Adrenal gland (tissue), 12 donors: ENCODE measurements around the gene SPTBN4. TPM values are rescaled to one million over a fixed set of nuclear protein-coding genes. Genes with fewer than 3 reads are reported as not detected.
A peak's percentile ranks its signal among the peaks of the same experiment; 100 is the strongest.

Source experiments
- DNase-seq, 7 donors: peaks; one replicate each; pipeline ENCODE4 v3.0.0-alpha.2; 2019 to 2020
- H3K27ac ChIP-seq, 5 donors: fragments of 200-600 bp; sonication (generic) in 4 of 5; 1 replicate in 3 of 5; 2 replicates in 2 of 5; pipeline versions ENCODE4 v1.5.1 to v1.8.0; 2016 to 2020; ENCODE audit warnings: mild to moderate bottlenecking in 1 of 5
- H3K27me3 ChIP-seq: fragments of 200-600 bp; 2 replicates; pipeline ENCODE4 v1.8.0; 2021
- H3K36me3 ChIP-seq, 2 donors: fragments of 200-600 bp; replicated peaks in 1 of 2; 1 replicate in 1 of 2; 2 replicates in 1 of 2; pipeline versions ENCODE4 v1.5.1 to v1.8.0; 2018 to 2022
- H3K4me1 ChIP-seq, 2 donors: fragments of 200-600 bp; replicated peaks in 1 of 2; 1 replicate in 1 of 2; 2 replicates in 1 of 2; pipeline versions ENCODE4 v1.5.1 to v1.8.0; 2018 to 2021
- H3K4me3 ChIP-seq, 4 donors: fragments of 200-600 bp; sonication (generic) in 3 of 4; one replicate each; pipeline ENCODE4 v1.5.1; 2016 to 2018
- H3K9me3 ChIP-seq, 3 donors: fragments of 200-600 bp; sonication (generic) in 1 of 3; replicated peaks in 1 of 3; 1 replicate in 2 of 3; 2 replicates in 1 of 3; pipeline versions ENCODE4 v1.5.1 to v1.8.0; 2016 to 2021
- POLR2A ChIP-seq, 2 donors: fragments of 450-650 bp; IDR thresholded peaks; one replicate each; pipeline ENCODE4 v1.6.1; 2017; ENCODE audit warnings: antibody characterized with exemption in 2 of 2, mild to moderate bottlenecking in 2 of 2, moderate library complexity in 1 of 2
- WGBS, 4 donors: extraction: QIAGEN DNeasy Blood & Tissue Kit in 2 of 4; methylation state at CpG; one replicate each; pipeline versions ENCODE4 v1.1.5 to v1.1.7; 2013 to 2017; 5-methylcytosine and 5-hydroxymethylcytosine counted together
- intact Hi-C, 2 donors: fragments of 100-400 bp; cut with DNase I; formaldehyde crosslinking; loops; one replicate each; pipeline versions ENCODE4 v1.14.1 to v1.15.0; 2022 to 2023
- polyA plus RNA-seq, 3 donors: library from polyadenylated mRNA; stranded (reverse); fragments of 200-250 nt in 2 of 3; fragments of 350-450 nt in 1 of 3; fragmentation: Illumina TruSeq in 1 of 3; extraction: RNeasy Lipid Tissue Mini Kit (QIAGEN cat#74804) in 1 of 3; gene quantifications; one replicate each; pipeline ENCODE4 v1.2.3, GENCODE V29; 2013 to 2014
- total RNA-seq, 9 donors: library from RNA; depleted of rRNA in 4 of 9; stranded (reverse); fragments of >200 nt in 4 of 9; fragments of 120-200 nt in 1 of 9; fragmentation: NEBNext Ultra II Directional in 1 of 9; extraction: Animal tissue kit (Norgen Biotek cat#: 25700) in 1 of 9; gene quantifications; one replicate each; pipeline versions ENCODE4 v1.1.0 to v1.2.4, GENCODE V29; 2013 to 2023
- TF ChIP-seq, protein P1 (sequence below), 6 experiments: fragments of 450-650 bp in 4 of 6; fragments of 200-600 bp in 2 of 6; sonication (generic) in 1 of 6; IDR thresholded peaks; 1 replicate in 5 of 6; 2 replicates in 1 of 6; pipeline versions ENCODE4 v1.5.1 to v1.8.0; 2016 to 2021; ENCODE audit warnings: antibody characterized with exemption in 6 of 6, mild to moderate bottlenecking in 2 of 6, moderate library complexity in 1 of 6
- donor health status: healthy with polysubstance abuse.
- donor health status: Bipolar disorder and iron deficiency.
- donor health status: DM: yes; HTN: yes; CAD: no.
- donor health status: DM: no; HTN: no; CAD: no.
- donor health status: DM: no; HTN: no; CAD: no.
- donor health status: DM: yes; HTN: yes; CAD: no.

The SPTBN4 gene
- total and polyA plus RNA-seq, 12 donors: 0.91 to 46.7 (median 3.3) TPM

DNA sequence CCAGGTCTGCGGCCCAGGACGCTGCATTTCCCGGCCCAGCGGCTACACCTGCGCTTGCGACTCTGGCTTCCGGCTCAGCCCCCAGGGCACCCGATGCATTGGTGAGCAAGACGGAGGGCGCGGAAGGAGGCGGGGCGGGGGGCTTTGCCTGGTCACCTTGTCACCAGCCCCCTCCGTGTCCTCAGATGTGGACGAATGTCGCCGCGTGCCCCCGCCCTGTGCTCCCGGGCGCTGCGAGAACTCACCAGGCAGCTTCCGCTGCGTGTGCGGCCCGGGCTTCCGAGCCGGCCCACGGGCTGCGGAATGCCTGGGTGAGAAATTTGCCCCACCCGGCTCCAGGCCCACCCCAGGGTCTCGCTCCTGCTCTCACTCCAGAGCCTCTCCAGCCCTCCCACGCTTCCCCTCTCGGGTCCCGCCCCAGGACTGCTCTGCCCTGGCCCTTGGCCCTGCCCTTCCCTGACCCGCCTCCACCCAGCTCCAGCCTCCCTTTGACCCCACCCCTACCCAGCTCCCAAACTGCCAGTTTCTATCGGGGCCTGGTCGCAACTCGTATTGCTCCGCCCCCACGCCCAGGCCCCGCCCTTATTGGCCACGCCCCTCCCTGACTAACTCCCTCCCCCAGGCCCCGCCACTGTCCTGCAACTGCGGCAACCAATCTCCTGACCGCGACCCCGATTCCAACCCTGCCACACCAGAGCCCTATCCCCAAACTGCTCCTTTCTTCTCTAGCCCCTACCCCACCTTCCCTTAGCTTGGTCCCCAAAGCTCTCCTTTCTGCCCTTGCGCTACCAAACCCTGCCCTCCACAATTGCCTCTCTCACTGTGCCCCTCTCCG lies 143.0 kb downstream of the SPTBN4 start:
- TF ChIP-seq, protein P1, sequence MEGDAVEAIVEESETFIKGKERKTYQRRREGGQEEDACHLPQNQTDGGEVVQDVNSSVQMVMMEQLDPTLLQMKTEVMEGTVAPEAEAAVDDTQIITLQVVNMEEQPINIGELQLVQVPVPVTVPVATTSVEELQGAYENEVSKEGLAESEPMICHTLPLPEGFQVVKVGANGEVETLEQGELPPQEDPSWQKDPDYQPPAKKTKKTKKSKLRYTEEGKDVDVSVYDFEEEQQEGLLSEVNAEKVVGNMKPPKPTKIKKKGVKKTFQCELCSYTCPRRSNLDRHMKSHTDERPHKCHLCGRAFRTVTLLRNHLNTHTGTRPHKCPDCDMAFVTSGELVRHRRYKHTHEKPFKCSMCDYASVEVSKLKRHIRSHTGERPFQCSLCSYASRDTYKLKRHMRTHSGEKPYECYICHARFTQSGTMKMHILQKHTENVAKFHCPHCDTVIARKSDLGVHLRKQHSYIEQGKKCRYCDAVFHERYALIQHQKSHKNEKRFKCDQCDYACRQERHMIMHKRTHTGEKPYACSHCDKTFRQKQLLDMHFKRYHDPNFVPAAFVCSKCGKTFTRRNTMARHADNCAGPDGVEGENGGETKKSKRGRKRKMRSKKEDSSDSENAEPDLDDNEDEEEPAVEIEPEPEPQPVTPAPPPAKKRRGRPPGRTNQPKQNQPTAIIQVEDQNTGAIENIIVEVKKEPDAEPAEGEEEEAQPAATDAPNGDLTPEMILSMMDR (IDR thresholded peaks at IDR 0.05): no peak
- peak in 1 of 2 donors; percentile 24 for TF ChIP-seq POLR2A (IDR thresholded peaks at IDR 0.05)
- no peaks in the 10 kb centered on the region for H3K9me3 ChIP-seq
- WGBS, 4 donors: 1 to 14% (median 6%) methylated on average over 20 to 50 of the region's 50 CpGs
- no peaks in the 10 kb centered on the region for H3K36me3 ChIP-seq
- no peaks in the 10 kb centered on the region for H3K27me3 ChIP-seq
- peak; percentile 89 to 97 (median 93) for DNase-seq
- peak overlapping the region; percentile 26 to 94 (median 88) for H3K27ac ChIP-seq
- H3K4me3 ChIP-seq: peak overlapping the region in 2 of 4 donors; percentile 23 to 53
- intact Hi-C loops: no loop called here
- H3K4me1 ChIP-seq: peaks cover 26 to 27% of the 10 kb centered on the region in 2 donors

DNA sequence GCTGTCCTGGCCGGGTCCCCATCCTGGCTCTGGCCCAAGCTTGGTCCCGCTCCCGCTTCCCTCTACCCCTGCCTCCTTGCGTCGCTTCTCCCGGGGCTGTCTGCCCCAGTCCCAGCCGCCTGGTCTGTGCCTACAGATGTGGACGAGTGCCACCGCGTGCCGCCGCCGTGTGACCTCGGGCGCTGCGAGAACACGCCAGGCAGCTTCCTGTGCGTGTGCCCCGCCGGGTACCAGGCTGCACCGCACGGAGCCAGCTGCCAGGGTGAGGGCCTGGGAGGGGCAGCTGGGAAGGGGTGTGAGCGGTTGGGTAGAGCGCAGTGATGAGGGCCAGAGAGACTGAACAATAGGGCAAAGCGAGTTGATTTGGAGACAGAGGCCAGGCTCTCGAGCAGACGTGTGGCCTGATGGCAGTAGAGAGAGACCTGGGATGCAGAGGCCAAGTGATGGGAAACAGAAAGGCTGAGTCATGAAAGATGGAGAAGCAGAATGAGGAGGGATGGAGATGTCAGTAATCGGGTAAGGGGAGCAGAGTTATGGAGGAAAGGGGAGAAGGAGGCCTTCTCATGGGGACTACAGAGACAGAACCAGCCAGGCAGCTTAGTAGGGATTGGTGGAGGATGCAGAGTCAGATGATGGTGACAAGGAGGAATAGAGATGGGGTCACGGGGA lies 143.7 kb downstream of the SPTBN4 start:
- Histone ChIP-seq H3K9me3 (no peaks in the 10 kb centered on the region), H3K27ac (peak overlapping the region; percentile 26 to 94 (median 88)), H3K4me1 (peaks cover 19 to 20% of the 10 kb centered on the region in 2 donors), H3K27me3 (no peaks in the 10 kb centered on the region), H3K4me3 (peak overlapping the region in 1 of 4 donors; percentile 53), H3K36me3 (no peaks in the 10 kb centered on the region)
- peak; percentile 76 to 88 (median 86) for DNase-seq
- WGBS, 4 donors: 22 to 30% (median 22%) methylated on average over 18 to 29 of the region's 29 CpGs
- peak in 1 of 2 donors; percentile 31 for TF ChIP-seq POLR2A (IDR thresholded peaks at IDR 0.05)
- TF ChIP-seq, protein P1 (IDR thresholded peaks at IDR 0.05): no peak
- intact Hi-C loops: no loop called here

DNA sequence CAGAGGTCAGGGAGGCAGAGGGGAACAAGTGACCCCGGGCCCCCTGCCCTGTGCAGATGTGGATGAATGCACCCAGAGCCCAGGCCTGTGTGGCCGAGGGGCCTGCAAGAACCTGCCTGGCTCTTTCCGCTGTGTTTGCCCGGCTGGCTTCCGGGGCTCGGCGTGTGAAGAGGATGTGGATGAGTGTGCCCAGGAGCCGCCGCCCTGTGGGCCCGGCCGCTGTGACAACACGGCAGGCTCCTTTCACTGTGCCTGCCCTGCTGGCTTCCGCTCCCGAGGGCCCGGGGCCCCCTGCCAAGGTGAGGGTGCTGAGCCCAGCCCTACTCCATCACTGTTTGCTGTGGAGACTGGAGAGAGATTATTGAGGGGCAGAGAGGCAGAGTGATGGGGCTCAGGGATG lies 144.3 kb downstream of the SPTBN4 start:
- intact Hi-C loops: no loop called here
- Histone ChIP-seq H3K27ac (peak overlapping the region in 2 of 5 donors; percentile 88 to 94), H3K27me3 (no peaks in the 10 kb centered on the region), H3K4me1 (peaks cover 13 to 14% of the 10 kb centered on the region in 2 donors), H3K9me3 (no peaks in the 10 kb centered on the region), H3K36me3 (no peaks in the 10 kb centered on the region), H3K4me3 (no peak overlapping the region)
- 60 to 91% (median 89%) methylated on average over 8 to 15 of the region's 15 CpGs for WGBS, 4 donors
- TF ChIP-seq, protein P1 (IDR thresholded peaks at IDR 0.05): no peak
- no peak for TF ChIP-seq POLR2A (IDR thresholded peaks at IDR 0.05)
- peak in 1 of 7 donors; percentile 30 for DNase-seq
